IPS DF 19.7 (cell line): ENCODE results near the gene AIFM1.
"Not testable (repeated sequence)": the region's sequence is repeated elsewhere in the genome, so short reads cannot be mapped to it uniquely, and the experiment has no call there.

Experiments
- DNase-seq: peaks from one replicate; pipeline ENCODE4 v3.0.0-alpha.2; 2013; ENCODE audit warnings: low read depth, low spot score

Gene AIFM1

DNA sequence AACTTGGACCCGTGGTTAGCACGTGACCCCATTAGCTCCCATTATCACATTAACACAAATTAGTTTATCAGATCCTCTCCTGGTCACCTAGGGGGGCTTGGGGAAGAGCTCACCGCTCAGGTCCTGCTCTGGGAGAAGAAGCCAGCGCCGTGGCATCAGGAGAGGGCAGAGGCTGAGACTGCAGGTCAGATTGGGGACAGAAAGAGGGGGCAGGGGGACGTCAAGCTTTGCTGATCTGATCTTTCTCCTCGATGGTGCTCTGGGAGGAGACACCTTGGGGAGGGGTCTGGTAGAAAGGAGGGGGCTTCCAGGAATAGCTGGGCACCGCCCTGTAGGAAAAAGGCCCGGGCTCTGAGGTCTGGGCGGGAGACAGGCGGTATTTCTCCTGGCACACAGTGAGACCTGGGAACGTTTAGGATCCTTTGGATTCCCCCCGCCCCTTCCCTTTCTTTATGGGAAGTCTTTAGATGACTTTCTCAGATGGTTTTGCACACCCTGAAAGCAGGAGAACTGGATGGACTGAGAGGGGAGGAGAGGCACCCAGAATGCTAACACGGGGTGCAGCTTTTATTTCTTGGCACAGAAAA, 46.2 kb downstream of the AIFM1 start:
- DNase-seq: no peak

DNA sequence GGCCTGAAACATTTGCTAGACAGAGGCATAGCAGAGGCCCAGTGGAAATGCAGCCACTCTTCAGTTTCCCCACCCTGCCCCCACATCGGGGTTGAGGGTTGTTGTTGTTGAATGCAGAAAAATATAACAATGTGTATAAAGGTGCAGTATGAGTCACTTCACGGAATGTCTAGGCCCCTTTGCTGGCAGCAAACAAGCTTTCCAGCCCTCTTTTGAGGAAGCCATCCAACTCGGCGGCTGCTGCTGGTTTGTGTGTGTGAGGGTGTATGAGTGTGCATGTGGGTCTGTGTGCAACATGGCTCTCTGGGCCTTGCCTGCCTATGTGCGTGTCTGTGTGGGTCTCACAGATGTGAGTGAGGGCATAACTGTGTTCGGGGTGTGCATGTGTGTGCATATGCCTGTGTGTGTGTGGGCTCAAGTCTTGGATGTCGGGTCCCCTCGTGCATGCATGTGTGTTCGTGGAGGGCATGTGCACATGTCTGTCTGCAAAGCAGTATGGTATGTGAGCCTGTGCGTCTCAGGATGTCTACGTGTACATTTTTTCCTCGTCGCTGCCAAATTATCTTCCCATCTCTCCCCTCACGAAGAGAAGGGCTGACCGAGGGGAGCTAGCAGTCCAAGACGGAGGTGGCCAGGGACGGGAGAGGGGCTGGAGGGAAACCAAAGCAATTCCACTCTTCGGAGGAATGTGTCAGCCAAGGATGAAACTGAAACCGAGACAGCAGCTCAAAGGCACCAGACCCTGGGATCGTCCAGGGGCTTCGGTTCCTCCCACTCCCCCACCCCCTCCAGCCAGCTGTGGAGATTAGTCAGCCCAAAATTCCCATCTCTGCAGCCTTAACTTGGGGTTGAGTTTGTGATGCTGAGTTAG, 47.0 kb downstream of the AIFM1 start:
- no peak for DNase-seq

DNA sequence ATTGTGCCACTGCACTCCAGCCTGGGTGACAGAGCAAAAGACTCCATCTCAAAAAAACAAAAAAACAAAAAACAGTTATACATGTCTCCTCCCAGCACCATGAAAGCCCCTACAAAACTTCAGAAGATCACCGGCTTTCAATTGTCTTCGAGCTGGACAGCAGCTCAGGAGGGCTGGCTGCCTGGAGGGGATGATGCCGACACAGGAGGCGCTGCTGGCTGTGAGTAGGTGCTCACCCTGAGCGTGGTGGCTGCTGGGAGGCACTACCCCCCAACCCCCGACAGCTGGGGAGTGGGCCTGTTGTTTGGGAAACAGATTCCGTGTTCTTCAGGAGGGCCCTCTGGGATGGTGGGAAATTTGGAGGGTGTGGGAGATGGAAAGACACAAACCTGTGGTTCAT, 48.5 kb downstream of the AIFM1 start:
- DNase-seq: no peak

DNA sequence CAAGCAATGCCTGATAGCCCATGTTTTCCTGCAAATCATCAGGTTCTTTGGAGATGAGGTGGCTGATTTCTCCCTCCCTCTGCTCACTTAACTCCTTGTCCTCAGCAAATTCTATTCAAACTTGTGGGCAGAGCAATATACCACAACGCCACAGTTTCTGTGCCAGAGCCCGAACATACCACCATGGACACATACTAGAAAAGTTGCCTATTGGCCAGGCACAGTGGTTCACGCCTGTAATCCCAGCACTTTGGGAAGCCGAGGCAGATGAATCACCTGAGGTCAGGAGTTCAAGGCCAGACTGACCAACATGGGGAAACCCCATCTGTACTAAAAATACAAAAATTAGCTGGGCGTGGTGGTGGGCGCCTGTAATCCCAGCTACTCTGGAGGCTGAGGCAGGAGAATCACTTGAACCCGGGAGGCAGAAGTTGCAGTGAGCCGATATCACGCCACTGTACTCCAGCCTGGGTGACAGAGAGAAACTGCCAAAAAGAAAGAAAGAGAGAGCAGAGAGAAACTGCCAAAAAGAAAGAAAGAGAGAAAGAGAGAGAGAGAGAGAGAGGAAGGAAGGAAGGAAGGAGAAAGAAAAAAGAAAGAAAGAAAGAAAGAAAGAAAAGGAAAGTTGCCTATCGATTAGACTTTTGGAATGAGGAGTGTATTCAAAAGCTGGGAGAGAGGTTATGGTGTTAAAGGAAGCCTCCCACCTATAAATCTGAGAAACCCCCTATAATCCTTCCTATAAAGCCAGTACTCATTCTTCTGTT, 50.3 kb downstream of the AIFM1 start:
- not testable (repeated sequence) for DNase-seq

DNA sequence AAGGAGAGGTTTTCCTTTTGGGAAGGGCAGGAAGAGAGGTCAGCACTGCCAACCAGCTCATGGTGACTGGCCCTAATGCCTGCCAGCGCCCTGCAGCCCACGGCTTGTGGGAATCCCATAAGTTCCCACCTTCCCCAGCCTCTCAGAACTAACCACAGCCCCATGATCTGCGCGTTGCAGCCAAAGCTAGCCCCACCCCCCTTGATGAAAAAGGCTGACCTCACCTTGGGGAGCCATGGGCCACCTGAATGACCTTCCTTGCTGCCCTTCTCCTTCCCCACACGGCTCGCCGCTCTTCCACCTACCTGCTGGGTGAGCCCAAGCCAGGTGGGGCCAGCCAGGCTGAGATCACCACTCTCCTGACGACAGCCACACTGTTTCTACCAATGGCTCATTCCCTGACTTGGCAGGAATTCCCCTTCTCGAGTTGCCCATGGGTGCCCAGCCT, 51.5 kb downstream of the AIFM1 start:
- no peak for DNase-seq

GRCh38 chrX:130111220-130112154, 54.2 kb downstream of the AIFM1 start:
- DNase-seq: no peak

DNA sequence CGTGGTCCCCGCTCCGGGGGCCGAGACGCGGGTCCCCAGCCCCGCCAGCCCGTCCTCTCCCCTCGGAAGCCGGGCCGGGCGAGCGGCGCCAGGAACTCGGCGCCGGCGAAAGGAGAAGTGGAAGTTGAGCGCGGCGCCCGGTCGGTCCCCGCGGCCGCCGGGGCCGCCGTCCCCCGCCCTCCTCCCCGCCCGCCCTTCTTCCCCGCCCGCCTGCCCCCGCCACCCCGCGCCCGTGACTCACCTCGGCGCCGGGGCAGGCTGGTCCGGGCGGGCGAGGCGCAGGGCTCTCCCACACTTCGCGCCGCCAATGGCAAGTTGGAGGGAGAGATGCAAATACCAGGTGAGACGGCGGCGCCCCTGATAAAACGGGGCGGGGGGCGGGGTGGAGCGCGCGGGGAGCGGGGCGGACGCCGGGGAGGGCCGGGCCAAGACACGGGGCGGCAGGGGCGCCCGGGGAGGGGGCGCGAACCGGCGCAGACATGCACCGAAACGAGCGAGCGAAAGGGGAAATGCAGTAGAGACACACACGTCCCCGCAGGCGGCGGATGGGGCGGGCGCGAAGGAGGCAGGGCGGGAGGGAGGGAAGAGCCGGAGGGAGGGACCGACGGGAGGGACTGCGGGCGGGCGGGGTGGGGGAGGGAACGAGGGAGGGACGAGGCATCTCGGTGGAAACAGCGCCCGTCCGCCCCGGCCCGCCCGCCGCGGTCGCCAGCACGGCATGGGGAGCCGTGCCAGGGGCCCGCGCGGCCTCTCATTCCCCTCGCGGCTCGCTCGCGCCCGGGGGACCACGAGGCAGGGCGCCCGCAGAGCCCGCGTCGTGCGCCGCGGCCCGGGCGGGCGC, 55.0 kb downstream of the AIFM1 start, which contains the start of gene ELF4:
Gene ELF4 (minus strand): TSS at position 119 of the 841 bp plus-strand sequence. CDS start 29,167 bp downstream, outside the sequence.
- no peak for DNase-seq

- DNase-seq: no peak
Observed at GRCh38 chrX:130109429-130110378, 55.9 kb downstream of the AIFM1 start.

GRCh38 chrX:130108647-130109428, 56.8 kb downstream of the AIFM1 start:
- DNase-seq: no peak

GRCh38 chrX:130106071-130106470, 59.6 kb downstream of the AIFM1 start:
- no peak for DNase-seq

- DNase-seq: no peak
Observed at GRCh38 chrX:130105244-130105643, 60.4 kb downstream of the AIFM1 start.

GRCh38 chrX:130103605-130104004, 62.0 kb downstream of the AIFM1 start:
- no peak for DNase-seq

DNA sequence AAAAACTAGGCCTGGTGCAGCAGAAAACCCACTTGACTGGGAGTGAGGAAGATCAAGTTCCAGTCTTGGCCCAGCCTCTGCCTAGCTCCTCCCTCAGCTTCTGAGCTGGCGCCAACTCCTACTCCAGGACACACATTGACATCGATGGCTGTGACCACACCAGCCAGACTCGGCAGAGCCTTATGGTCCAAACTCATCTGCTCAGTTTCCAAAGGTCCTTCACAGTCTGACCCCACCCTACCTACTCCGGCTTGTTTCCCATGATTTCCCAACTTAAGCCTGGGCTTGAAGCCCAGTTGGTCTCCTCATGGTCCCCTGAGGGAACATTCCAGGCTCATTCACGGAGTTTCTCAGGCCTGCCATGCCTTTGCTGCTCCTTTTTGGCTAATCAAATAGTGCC, 65.5 kb downstream of the AIFM1 start:
- DNase-seq: no peak

DNA sequence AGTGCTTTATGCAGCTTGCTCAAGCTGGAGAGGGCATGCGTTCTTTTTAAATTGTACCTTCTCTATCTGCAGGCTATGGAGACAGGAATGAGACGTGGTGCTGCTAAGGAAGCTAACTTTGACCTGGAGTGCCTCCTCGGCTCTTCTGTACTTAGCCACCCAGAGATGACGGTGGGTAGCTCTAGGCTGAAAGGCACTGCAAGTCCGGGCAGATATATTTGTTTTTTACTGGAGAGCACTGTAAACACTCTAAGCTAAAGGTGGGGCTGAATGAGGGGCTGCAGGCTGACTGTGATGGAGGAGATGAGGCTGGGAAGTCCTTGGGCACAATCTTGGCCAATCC, 67.5 kb downstream of the AIFM1 start:
- no peak for DNase-seq

- no peak for DNase-seq
Observed at GRCh38 chrX:130097507-130098209, 68.0 kb downstream of the AIFM1 start.

DNA sequence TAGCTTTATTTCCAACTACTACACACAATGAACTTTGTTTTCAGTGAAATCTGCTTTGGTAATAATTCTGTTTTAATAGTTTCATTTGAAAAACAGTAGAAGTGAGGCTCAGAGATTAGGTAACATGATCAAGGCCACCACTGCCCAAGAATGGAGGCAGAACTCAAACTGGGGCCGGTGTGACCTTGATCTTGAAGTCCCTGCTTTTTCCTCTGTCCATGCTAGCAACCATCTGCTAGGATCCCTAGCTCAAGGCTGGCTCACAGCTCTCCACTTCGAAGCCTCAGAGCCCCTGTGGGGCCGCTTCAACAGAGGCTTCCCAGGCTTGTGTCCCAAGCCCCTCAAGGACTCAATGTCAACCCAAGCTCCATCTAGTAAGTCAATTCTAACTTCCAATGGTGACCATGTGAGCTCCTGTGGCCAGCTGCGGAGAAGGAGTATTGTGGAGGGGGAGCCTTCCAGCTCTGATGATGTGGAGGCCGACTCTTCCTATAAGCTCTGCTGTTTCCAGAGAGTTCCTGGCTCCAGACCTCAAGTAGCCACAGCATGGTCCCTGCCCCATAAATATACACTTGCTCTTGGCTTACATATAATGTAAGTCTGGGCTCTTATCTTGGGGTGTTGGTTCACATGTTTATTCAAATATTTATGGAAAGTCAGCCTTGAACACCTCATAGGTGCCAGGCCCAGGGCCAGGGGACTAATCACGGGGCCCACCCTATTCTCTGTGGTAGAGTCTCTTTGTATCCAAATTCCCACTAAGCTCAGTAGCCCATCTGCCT, 70.2 kb downstream of the AIFM1 start:
- DNase-seq: no peak

GRCh38 chrX:130094696-130095095, 70.9 kb downstream of the AIFM1 start:
- DNase-seq: no peak
